Neural cell (in vitro differentiated cells): ENCODE measurements around the gene PRDM2. TPM values are rescaled to one million over a fixed set of nuclear protein-coding genes. Genes with fewer than 3 reads are reported as not detected.

Experiments used
- H2AFZ ChIP-seq: fragments of 200-600, 300-800 bp; sonication (generic), shearing (Covaris generic); 2 replicates; pipeline ENCODE4 v1.6.0; 2014; ENCODE audit warnings: low read depth, mild to moderate bottlenecking, antibody characterized with exemption, low read length, moderate library complexity
- H3F3A ChIP-seq: fragments of 200-600 bp; shearing (Covaris generic); 2 replicates; pipeline ENCODE4 v1.6.1; 2016; ENCODE audit warnings: mild to moderate bottlenecking, moderate library complexity, mixed read lengths, antibody characterized with exemption, low read length; ENCODE audit not compliant: insufficient read depth, poor library complexity, severe bottlenecking
- H3K27ac ChIP-seq: fragments of 200-600, 300-800 bp; sonication (generic), shearing (Covaris generic); 2 replicates; pipeline ENCODE4 v1.5.1; 2014; ENCODE audit warnings: mild to moderate bottlenecking, low read length, moderate library complexity
- H3K27me3 ChIP-seq: fragments of 300-800, 200-600 bp; sonication (generic), shearing (Covaris generic); 2 replicates; pipeline ENCODE4 v1.6.0; 2014; ENCODE audit warnings: mild to moderate bottlenecking, low read depth, low read length, moderate library complexity; ENCODE audit not compliant: insufficient read depth
- H3K36me3 ChIP-seq: fragments of 300-800, 200-600 bp; sonication (generic), shearing (Covaris generic); 2 replicates; pipeline ENCODE4 v1.5.1; 2014; ENCODE audit warnings: mild to moderate bottlenecking, antibody characterized with exemption, low read length, moderate library complexity; ENCODE audit not compliant: insufficient read depth
- H3K4me2 ChIP-seq: fragments of 300-800, 200-600 bp; sonication (generic), shearing (Covaris generic); 2 replicates; pipeline ENCODE4 v1.6.0; 2014; ENCODE audit warnings: mild to moderate bottlenecking, low read length
- H3K4me3 ChIP-seq: fragments of 300-800, 200-600 bp; sonication (generic), shearing (Covaris generic); 2 replicates; pipeline ENCODE4 v1.5.1; 2014; ENCODE audit warnings: mild to moderate bottlenecking, low read length, moderate library complexity
- H3K79me2 ChIP-seq: fragments of 200-600 bp; shearing (Covaris generic); replicated peaks from 2 replicates; pipeline ENCODE4 v1.6.0; 2014; ENCODE audit warnings: mild to moderate bottlenecking, low read length, moderate library complexity; ENCODE audit not compliant: insufficient read depth
- H3K9ac ChIP-seq: fragments of 300-800, 200-600 bp; sonication (generic), shearing (Covaris generic); 2 replicates; pipeline ENCODE4 v1.6.1; 2016; ENCODE audit warnings: mild to moderate bottlenecking, low read length, mixed read lengths
- H3K9me2 ChIP-seq: fragments of 200-600 bp; shearing (Covaris generic); 2 replicates; pipeline ENCODE4 v1.6.1; 2016; ENCODE audit warnings: mild to moderate bottlenecking, low read length, mixed read lengths; ENCODE audit not compliant: insufficient read depth
- H3K9me3 ChIP-seq: fragments of 200-600, 300-800 bp; sonication (generic), shearing (Covaris generic); 2 replicates; pipeline ENCODE4 v1.6.1; 2016; ENCODE audit warnings: mild to moderate bottlenecking, mixed run types, low read length, moderate library complexity, mixed read lengths
- H4K20me1 ChIP-seq: fragments of 200-600 bp; shearing (Covaris generic); 2 replicates; pipeline ENCODE4 v1.6.1; 2016; ENCODE audit warnings: mild to moderate bottlenecking, mixed run types; ENCODE audit not compliant: insufficient read depth
- CTCF ChIP-seq: fragments of 450-650 bp; IDR thresholded peaks from 2 replicates; pipeline ENCODE4 v1.5.1; 2014; ENCODE audit warnings: antibody characterized with exemption, mild to moderate bottlenecking, moderate library complexity; ENCODE audit not compliant: poor library complexity, severe bottlenecking
- EP300 ChIP-seq: fragments of 450-650 bp; conservative IDR thresholded peaks from 2 replicates; pipeline ENCODE4 v1.6.1; 2014; ENCODE audit warnings: antibody characterized with exemption, mild to moderate bottlenecking, moderate library complexity; ENCODE audit not compliant: poor library complexity, severe bottlenecking
- EZH2 ChIP-seq: fragments of 200-600, 300-800 bp; shearing (Covaris generic), sonication (generic); IDR thresholded peaks from 2 replicates; pipeline ENCODE4 v1.6.1; 2014; ENCODE audit warnings: antibody characterized with exemption, low read length, borderline replicate concordance, mild to moderate bottlenecking; ENCODE audit not compliant: insufficient read depth, poor library complexity, severe bottlenecking
- MXI1 ChIP-seq: fragments of 450-650 bp; conservative IDR thresholded peaks from 2 replicates; pipeline ENCODE4 v1.6.1; 2014; ENCODE audit warnings: antibody characterized with exemption, mild to moderate bottlenecking; ENCODE audit not compliant: poor library complexity, severe bottlenecking
- POLR2AphosphoS5 ChIP-seq: IDR thresholded peaks from 2 replicates; pipeline ENCODE4 v1.6.1; 2012
- RAD21 ChIP-seq: fragments of 450-650 bp; conservative IDR thresholded peaks from 2 replicates; pipeline ENCODE4 v1.6.1; 2014; ENCODE audit warnings: antibody characterized with exemption, mild to moderate bottlenecking, moderate library complexity
- SMC3 ChIP-seq: fragments of 450-650 bp; conservative IDR thresholded peaks from 2 replicates; pipeline ENCODE4 v1.6.1; 2014; ENCODE audit warnings: antibody characterized with exemption, mild to moderate bottlenecking, moderate library complexity; ENCODE audit not compliant: poor library complexity
- TAF1 ChIP-seq: IDR thresholded peaks from 2 replicates; pipeline ENCODE4 v1.6.1; 2012; ENCODE audit warnings: low read depth
- polyA plus RNA-seq: library from polyadenylated mRNA; depleted of rRNA; stranded (reverse); fragments of >200 nt; gene quantifications from 2 replicates; pipeline ENCODE4 v1.2.3, GENCODE V29; 2014
- TF ChIP-seq, protein P1 (sequence below): IDR thresholded peaks from 2 replicates; pipeline ENCODE4 v1.6.1; 2012; ENCODE audit warnings: borderline replicate concordance

Gene PRDM2
- polyA plus RNA-seq, 1 donor from 2014 or later: 10.7 TPM

DNA sequence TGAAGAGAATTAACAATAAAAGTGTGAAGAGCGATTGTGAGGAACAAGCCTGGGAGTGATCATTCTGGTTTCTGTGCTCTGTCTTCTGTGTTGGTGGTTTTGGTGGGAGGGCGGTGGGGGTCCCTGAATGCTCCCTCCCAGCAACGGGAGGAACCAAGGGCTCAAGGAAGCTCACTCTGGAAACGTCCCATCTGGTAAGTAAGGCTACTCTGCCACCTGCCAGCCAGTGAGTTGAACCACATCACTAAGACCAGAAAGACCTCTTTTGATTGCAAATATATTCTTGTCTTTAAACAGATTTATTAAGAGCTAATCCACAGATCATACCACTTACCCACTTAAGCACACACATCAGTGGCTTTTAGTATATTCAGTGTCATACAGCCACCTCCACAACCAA lies 125.0 kb downstream of the PRDM2 start:
- Histone ChIP-seq H3F3A (no peaks in the 10 kb centered on the region), H3K79me2 (no peaks in the 10 kb centered on the region), H3K36me3 (peaks cover 10% of the 10 kb centered on the region), H2AFZ (no peak overlapping the region), H3K4me3 (no peak overlapping the region), H3K9me2 (no peaks in the 10 kb centered on the region), H3K9me3 (peaks cover 5% of the 10 kb centered on the region), H3K27ac (no peak overlapping the region), H3K9ac (no peak overlapping the region), H3K27me3 (no peaks in the 10 kb centered on the region), H3K4me2 (no peak overlapping the region), H4K20me1 (no peaks in the 10 kb centered on the region)
- no peak for TF ChIP-seq MXI1
- TF ChIP-seq, protein P1, sequence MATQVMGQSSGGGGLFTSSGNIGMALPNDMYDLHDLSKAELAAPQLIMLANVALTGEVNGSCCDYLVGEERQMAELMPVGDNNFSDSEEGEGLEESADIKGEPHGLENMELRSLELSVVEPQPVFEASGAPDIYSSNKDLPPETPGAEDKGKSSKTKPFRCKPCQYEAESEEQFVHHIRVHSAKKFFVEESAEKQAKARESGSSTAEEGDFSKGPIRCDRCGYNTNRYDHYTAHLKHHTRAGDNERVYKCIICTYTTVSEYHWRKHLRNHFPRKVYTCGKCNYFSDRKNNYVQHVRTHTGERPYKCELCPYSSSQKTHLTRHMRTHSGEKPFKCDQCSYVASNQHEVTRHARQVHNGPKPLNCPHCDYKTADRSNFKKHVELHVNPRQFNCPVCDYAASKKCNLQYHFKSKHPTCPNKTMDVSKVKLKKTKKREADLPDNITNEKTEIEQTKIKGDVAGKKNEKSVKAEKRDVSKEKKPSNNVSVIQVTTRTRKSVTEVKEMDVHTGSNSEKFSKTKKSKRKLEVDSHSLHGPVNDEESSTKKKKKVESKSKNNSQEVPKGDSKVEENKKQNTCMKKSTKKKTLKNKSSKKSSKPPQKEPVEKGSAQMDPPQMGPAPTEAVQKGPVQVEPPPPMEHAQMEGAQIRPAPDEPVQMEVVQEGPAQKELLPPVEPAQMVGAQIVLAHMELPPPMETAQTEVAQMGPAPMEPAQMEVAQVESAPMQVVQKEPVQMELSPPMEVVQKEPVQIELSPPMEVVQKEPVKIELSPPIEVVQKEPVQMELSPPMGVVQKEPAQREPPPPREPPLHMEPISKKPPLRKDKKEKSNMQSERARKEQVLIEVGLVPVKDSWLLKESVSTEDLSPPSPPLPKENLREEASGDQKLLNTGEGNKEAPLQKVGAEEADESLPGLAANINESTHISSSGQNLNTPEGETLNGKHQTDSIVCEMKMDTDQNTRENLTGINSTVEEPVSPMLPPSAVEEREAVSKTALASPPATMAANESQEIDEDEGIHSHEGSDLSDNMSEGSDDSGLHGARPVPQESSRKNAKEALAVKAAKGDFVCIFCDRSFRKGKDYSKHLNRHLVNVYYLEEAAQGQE: no peak
- no peak for TF ChIP-seq EP300
- no peak for TF ChIP-seq POLR2AphosphoS5
- TF ChIP-seq TAF1: no peak
- TF ChIP-seq SMC3: no peak
- TF ChIP-seq RAD21: no peak
- TF ChIP-seq CTCF: no peak
- no peak for TF ChIP-seq EZH2

- H3K9me3 ChIP-seq: peaks cover 5% of the 10 kb centered on the region
- H2AFZ ChIP-seq: no peak overlapping the region
- H3K27ac ChIP-seq: no peak overlapping the region
- H3K4me3 ChIP-seq: no peak overlapping the region
- no peaks in the 10 kb centered on the region for H3K27me3 ChIP-seq
- no peaks in the 10 kb centered on the region for H3K9me2 ChIP-seq
- H3F3A ChIP-seq: no peaks in the 10 kb centered on the region
- H3K79me2 ChIP-seq: no peaks in the 10 kb centered on the region
- H3K4me2 ChIP-seq: no peak overlapping the region
- no peak overlapping the region for H3K9ac ChIP-seq
- no peak for TF ChIP-seq TAF1
- no peak for TF ChIP-seq CTCF
- no peaks in the 10 kb centered on the region for H4K20me1 ChIP-seq
- H3K36me3 ChIP-seq: peaks cover 10% of the 10 kb centered on the region
Observed at GRCh38 chr1:13826009-13826408, 126.0 kb downstream of the PRDM2 start.
